ENCODE data around the gene CTIF. TPM values are rescaled to one million over a fixed set of nuclear protein-coding genes. Genes with fewer than 3 reads are reported as not detected.

CTIF gene
- total RNA-seq, 2 experiments from 2014 or later: 0.06 to 0.38 TPM

GRCh38 chr18:48663096-48663930 lies 124.5 kb downstream of the CTIF start:
- Histone ChIP-seq H3K9me2 (ENCODE audit: insufficient read depth, low read length) (no peaks in the 10 kb centered on the region), H3K4me3 (ENCODE audit: low read depth, low read length, poor library complexity, severe bottlenecking) (no peak overlapping the region), H3K4me1 (ENCODE audit: insufficient read depth, low read length, poor library complexity, severe bottlenecking) (peaks cover 6% of the 10 kb centered on the region), H2AFZ (ENCODE audit: low read length) (no peak overlapping the region), H4K20me1 (ENCODE audit: insufficient read depth, low read length) (no peaks in the 10 kb centered on the region), H3K36me3 (ENCODE audit: insufficient read depth, low read length) (no peaks in the 10 kb centered on the region), H3K27ac (ENCODE audit: low read depth, low read length, poor library complexity, severe bottlenecking) (no peak overlapping the region), H3K79me2 (ENCODE audit: insufficient read depth, low read depth, low read length) (no peaks in the 10 kb centered on the region), H3K9me3 (ENCODE audit: low read length) (no peaks in the 10 kb centered on the region), H3K4me2 (ENCODE audit: low read length) (no peak overlapping the region)
- TF ChIP-seq, protein P1, sequence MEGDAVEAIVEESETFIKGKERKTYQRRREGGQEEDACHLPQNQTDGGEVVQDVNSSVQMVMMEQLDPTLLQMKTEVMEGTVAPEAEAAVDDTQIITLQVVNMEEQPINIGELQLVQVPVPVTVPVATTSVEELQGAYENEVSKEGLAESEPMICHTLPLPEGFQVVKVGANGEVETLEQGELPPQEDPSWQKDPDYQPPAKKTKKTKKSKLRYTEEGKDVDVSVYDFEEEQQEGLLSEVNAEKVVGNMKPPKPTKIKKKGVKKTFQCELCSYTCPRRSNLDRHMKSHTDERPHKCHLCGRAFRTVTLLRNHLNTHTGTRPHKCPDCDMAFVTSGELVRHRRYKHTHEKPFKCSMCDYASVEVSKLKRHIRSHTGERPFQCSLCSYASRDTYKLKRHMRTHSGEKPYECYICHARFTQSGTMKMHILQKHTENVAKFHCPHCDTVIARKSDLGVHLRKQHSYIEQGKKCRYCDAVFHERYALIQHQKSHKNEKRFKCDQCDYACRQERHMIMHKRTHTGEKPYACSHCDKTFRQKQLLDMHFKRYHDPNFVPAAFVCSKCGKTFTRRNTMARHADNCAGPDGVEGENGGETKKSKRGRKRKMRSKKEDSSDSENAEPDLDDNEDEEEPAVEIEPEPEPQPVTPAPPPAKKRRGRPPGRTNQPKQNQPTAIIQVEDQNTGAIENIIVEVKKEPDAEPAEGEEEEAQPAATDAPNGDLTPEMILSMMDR (conservative IDR thresholded peaks at IDR 0.05; ENCODE audit: low read length): no peak
- no peak for TF ChIP-seq EZH2phosphoT487 (IDR thresholded peaks at IDR 0.05; ENCODE audit: borderline replicate concordance, low read depth, low read length)
- POLR2A ChIA-PET: interaction anchor here (0.5 kb wide), 1 partner anchor 217 kb away, joined by 4 read pairs; no protein-coding TSS in a partner anchor
- intact Hi-C loops (cut with micrococcal nuclease; ENCODE audit: unreplicated experiment): no loop called here
- CTCF ChIA-PET (ENCODE audit: unreplicated experiment): no interaction called here
- BruUV-seq (replicated peaks): no TSS peak
- no peak for DNase-seq (ENCODE audit: low spot score)

- H3K4me3 ChIP-seq (ENCODE audit: low read depth, low read length, poor library complexity, severe bottlenecking): no peak overlapping the region
- intact Hi-C loops (cut with micrococcal nuclease; ENCODE audit: unreplicated experiment): loop anchor here (1.0 kb wide), 1 partner anchor 188 kb away; no protein-coding TSS in a partner anchor
- peak; percentile 25 for DNase-seq (ENCODE audit: low spot score)
- no peak overlapping the region for H3K27ac ChIP-seq (ENCODE audit: low read depth, low read length, poor library complexity, severe bottlenecking)
- H3K4me1 ChIP-seq (ENCODE audit: insufficient read depth, low read length, poor library complexity, severe bottlenecking): peaks cover 6% of the 10 kb centered on the region
- BruUV-seq (replicated peaks): no TSS peak
- H3K4me2 ChIP-seq (ENCODE audit: low read length): no peak overlapping the region
- no peaks in the 10 kb centered on the region for H3K79me2 ChIP-seq (ENCODE audit: insufficient read depth, low read depth, low read length)
- no peak overlapping the region for H2AFZ ChIP-seq (ENCODE audit: low read length)
- CTCF ChIA-PET (ENCODE audit: unreplicated experiment): no interaction called here
- POLR2A ChIA-PET: no interaction called here
- no peak for TF ChIP-seq EZH2phosphoT487 (IDR thresholded peaks at IDR 0.05; ENCODE audit: borderline replicate concordance, low read depth, low read length)
- TF ChIP-seq, protein P1 (conservative IDR thresholded peaks at IDR 0.05; ENCODE audit: low read length): peak; percentile 75
- no peaks in the 10 kb centered on the region for H4K20me1 ChIP-seq (ENCODE audit: insufficient read depth, low read length)
- H3K36me3 ChIP-seq (ENCODE audit: insufficient read depth, low read length): no peaks in the 10 kb centered on the region
- H3K9me3 ChIP-seq (ENCODE audit: low read length): no peaks in the 10 kb centered on the region
- H3K9me2 ChIP-seq (ENCODE audit: insufficient read depth, low read length): no peaks in the 10 kb centered on the region
Observed at GRCh38 chr18:48663931-48664847, 125.4 kb downstream of the CTIF start.

Measured in OCI-LY7 (cell line).